H1 (cell line): Measurements from ENCODE around the gene NOC4L. TPM values are rescaled to one million over a fixed set of nuclear protein-coding genes. Genes with fewer than 3 reads are reported as not detected.

ENCODE experiments used
- CTCF ChIA-PET: fragments of 300-600 bp; sonication (Branson Sonifier 250); formaldehyde crosslinking; loops from one replicate; lab custom pipeline; 2021; ENCODE audit not compliant: partially characterized antibody; lab: Charles Lee
- POLR2A ChIA-PET: fragments of 300-600 bp; sonication (Branson Sonifier 250); formaldehyde crosslinking; loops from one replicate; lab custom pipeline; 2021; ENCODE audit warnings: inconsistent platforms; ENCODE audit not compliant: partially characterized antibody; lab: Charles Lee
- DNase-seq, 2 experiments: peaks; one replicate each; pipeline versions ENCODE4 v3.0.0 to v3.0.0-alpha.2; 2010 to 2022; ENCODE audit warnings: low spot score in 2 of 2, low read depth in 1 of 2, mixed read lengths in 1 of 2
- FAIRE-seq: peaks from 2 replicates; lab custom pipeline; 2011; peaks lifted over from hg19 to GRCh38; lab: Jason Lieb, UNC
- H2AFZ ChIP-seq: 2 replicates; pipeline ENCODE4 v1.8.1; 2012; ENCODE audit warnings: low read length, inconsistent platforms
- H2AK5ac ChIP-seq: 2 replicates; pipeline ENCODE4 v1.6.1; 2013; ENCODE audit warnings: low read depth, low read length
- H2BK120ac ChIP-seq: replicated peaks from 2 replicates; pipeline ENCODE3; 2013; ENCODE audit warnings: low read depth, low read length, inconsistent platforms
- H2BK12ac ChIP-seq: 2 replicates; pipeline ENCODE4 v1.6.1; 2013; ENCODE audit warnings: low read depth, low read length
- H2BK15ac ChIP-seq: 2 replicates; pipeline ENCODE4 v1.6.1; 2013; ENCODE audit warnings: low read length
- H2BK20ac ChIP-seq: 2 replicates; pipeline ENCODE4 v1.6.1; 2013; ENCODE audit warnings: low read length
- H2BK5ac ChIP-seq: 2 replicates; pipeline ENCODE4 v1.6.1; 2013; ENCODE audit warnings: low read depth, low read length
- H3K14ac ChIP-seq: 2 replicates; pipeline ENCODE4 v1.6.1; 2013; ENCODE audit warnings: inconsistent platforms; ENCODE audit not compliant: insufficient read length
- H3K18ac ChIP-seq: 2 replicates; pipeline ENCODE4 v1.6.1; 2013; ENCODE audit warnings: low read length; ENCODE audit errors: extremely low read depth
- H3K23ac ChIP-seq: 2 replicates; pipeline ENCODE4 v1.6.1; 2013; ENCODE audit warnings: inconsistent platforms; ENCODE audit not compliant: insufficient read length
- H3K23me2 ChIP-seq: 2 replicates; pipeline ENCODE4 v1.6.1; 2013; ENCODE audit warnings: low read depth, low read length
- H3K27ac ChIP-seq: 2 replicates; pipeline ENCODE4 v1.6.1; 2011; ENCODE audit warnings: low read depth, low read length, inconsistent platforms
- H3K27me3 ChIP-seq, 4 experiments: replicated peaks in 1 of 4; 1 replicate in 1 of 4; 2 replicates in 3 of 4; pipeline versions ENCODE4 v1.6.1 to v1.8.1; 2011 to 2013; ENCODE audit warnings: low read length in 3 of 4, mild to moderate bottlenecking in 3 of 4, inconsistent platforms in 2 of 4, mixed read lengths in 2 of 4, moderate library complexity in 1 of 4; ENCODE audit not compliant: control insufficient read depth in 3 of 4, insufficient read depth in 3 of 4; ENCODE audit errors: extremely low read depth in 1 of 4
- H3K36me3 ChIP-seq, 4 experiments: 2 replicates each; pipeline versions ENCODE4 v1.6.1 to v1.8.1; 2011 to 2013; ENCODE audit warnings: mild to moderate bottlenecking in 4 of 4, low read length in 3 of 4, moderate library complexity in 2 of 4, control low read depth in 1 of 4, inconsistent platforms in 1 of 4; ENCODE audit not compliant: insufficient read depth in 4 of 4, control insufficient read depth in 2 of 4
- H3K4ac ChIP-seq: replicated peaks from 2 replicates; pipeline ENCODE3; 2013; ENCODE audit warnings: low read length, low read depth, mixed read lengths, inconsistent platforms; ENCODE audit not compliant: insufficient read length
- H3K4me1 ChIP-seq, 4 experiments: replicated peaks in 1 of 4; 1 replicate in 1 of 4; 2 replicates in 3 of 4; pipeline versions ENCODE4 v1.6.1 to v1.8.1; 2011 to 2013; ENCODE audit warnings: low read length in 3 of 4, inconsistent platforms in 2 of 4, mixed read lengths in 1 of 4; ENCODE audit not compliant: insufficient read depth in 4 of 4, control insufficient read depth in 3 of 4
- H3K4me2 ChIP-seq, 2 experiments: 2 replicates each; pipeline versions ENCODE4 v1.6.1 to v1.8.1; 2011 to 2013; ENCODE audit warnings: low read depth in 2 of 2, low read length in 2 of 2, control low read depth in 1 of 2, inconsistent platforms in 1 of 2, mild to moderate bottlenecking in 1 of 2; ENCODE audit not compliant: insufficient read depth in 1 of 2
- H3K4me3 ChIP-seq, 4 experiments: fragments of 200-600, 300-600 bp in 1 of 4; sonication (generic), shearing (Covaris generic), sonication (Bioruptor Twin) in 1 of 4; 2 replicates each; pipeline versions ENCODE4 v1.5.1 to v1.8.1; 2011 to 2016; ENCODE audit warnings: low read length in 4 of 4, low read depth in 3 of 4, control low read depth in 2 of 4, inconsistent platforms in 2 of 4, mild to moderate bottlenecking in 2 of 4, mixed read lengths in 1 of 4, moderate library complexity in 1 of 4; ENCODE audit not compliant: insufficient read depth in 2 of 4; ENCODE audit errors: extremely low read depth in 1 of 4
- H3K56ac ChIP-seq: replicated peaks from 2 replicates; pipeline ENCODE3; 2013; ENCODE audit warnings: low read depth, mild to moderate bottlenecking, mixed read lengths, low read length, inconsistent platforms; ENCODE audit not compliant: insufficient read length
- H3K79me1 ChIP-seq: 2 replicates; pipeline ENCODE4 v1.6.1; 2013; ENCODE audit warnings: low read depth, low read length, control low read depth
- H3K79me2 ChIP-seq, 2 experiments: 2 replicates each; pipeline versions ENCODE4 v1.6.1 to v1.8.1; 2012 to 2013; ENCODE audit warnings: low read length in 2 of 2, mild to moderate bottlenecking in 2 of 2, inconsistent platforms in 1 of 2; ENCODE audit not compliant: insufficient read depth in 2 of 2, control insufficient read depth in 1 of 2
- H3K9ac ChIP-seq, 4 experiments: replicated peaks in 1 of 4; 1 replicate in 1 of 4; 2 replicates in 3 of 4; pipeline versions ENCODE4 v1.6.1 to v1.8.1; 2011 to 2013; ENCODE audit warnings: low read depth in 3 of 4, low read length in 3 of 4, control low read depth in 2 of 4, mild to moderate bottlenecking in 2 of 4, moderate library complexity in 2 of 4, inconsistent platforms in 1 of 4; ENCODE audit errors: extremely low read depth in 1 of 4
- H3K9me3 ChIP-seq, 2 experiments: 2 replicates each; pipeline versions ENCODE4 v1.6.1 to v1.8.1; 2012 to 2013; ENCODE audit warnings: mild to moderate bottlenecking in 2 of 2, moderate library complexity in 2 of 2, control low read depth in 1 of 2, inconsistent platforms in 1 of 2, low read depth in 1 of 2, low read length in 1 of 2, mixed read lengths in 1 of 2; ENCODE audit not compliant: insufficient read depth in 2 of 2
- H4K20me1 ChIP-seq, 2 experiments: replicated peaks in 1 of 2; 2 replicates each; pipeline versions ENCODE3 to v1.8.1; 2011 to 2013; ENCODE audit warnings: inconsistent platforms in 2 of 2, low read length in 2 of 2, mild to moderate bottlenecking in 1 of 2; ENCODE audit not compliant: insufficient read depth in 2 of 2, control insufficient read depth in 1 of 2
- H4K5ac ChIP-seq: 2 replicates; pipeline ENCODE4 v1.6.1; 2013; ENCODE audit warnings: low read length, low read depth, mixed read lengths, inconsistent platforms; ENCODE audit not compliant: insufficient read length
- H4K8ac ChIP-seq: 2 replicates; pipeline ENCODE4 v1.8.0; 2013; ENCODE audit warnings: mild to moderate bottlenecking, moderate library complexity, low read length, inconsistent platforms; ENCODE audit not compliant: insufficient read depth; ENCODE audit errors: extremely low read depth
- H4K91ac ChIP-seq: replicated peaks from 2 replicates; pipeline ENCODE3; 2013; ENCODE audit warnings: low read length, mixed read lengths, inconsistent platforms; ENCODE audit not compliant: insufficient read length
- CBX8 ChIP-seq: fragments of 300-800, 300-1000 bp; sonication (generic); IDR thresholded peaks from 2 replicates; pipeline ENCODE4 v1.7.1; 2016; ENCODE audit warnings: low read depth, low read length, borderline replicate concordance
- CEBPB ChIP-seq: IDR thresholded peaks from 2 replicates; pipeline ENCODE4 v1.6.1; 2012; ENCODE audit warnings: low read depth, low read length
- CREB1 ChIP-seq: IDR thresholded peaks from 2 replicates; pipeline ENCODE4 v1.6.1; 2012; ENCODE audit warnings: inconsistent platforms
- EP300 ChIP-seq, 2 experiments: IDR thresholded peaks; 1 replicate in 1 of 2; 2 replicates in 1 of 2; pipeline ENCODE4 v1.6.1; 2011 to 2012; ENCODE audit warnings: low read depth in 2 of 2, low read length in 2 of 2, mild to moderate bottlenecking in 2 of 2, borderline replicate concordance in 1 of 2, inconsistent platforms in 1 of 2, moderate library complexity in 1 of 2
- JUND ChIP-seq: IDR thresholded peaks from 2 replicates; pipeline ENCODE4 v1.6.1; 2011; ENCODE audit warnings: mild to moderate bottlenecking, improper control_type of control experiment, low read length
- KDM5A ChIP-seq: fragments of 200-600 bp; IDR thresholded peaks from 2 replicates; pipeline ENCODE4 v1.7.1; 2012; ENCODE audit warnings: mild to moderate bottlenecking, low read length, inconsistent platforms, mixed read lengths
- PHF8 ChIP-seq: fragments of 200-600 bp; sonication (generic); conservative IDR thresholded peaks from 2 replicates; pipeline ENCODE4 v1.7.1; 2012; ENCODE audit warnings: low read depth, mild to moderate bottlenecking, inconsistent platforms, low read length, moderate library complexity
- POLR2A ChIP-seq, 2 experiments: IDR thresholded peaks; 1 replicate in 1 of 2; 2 replicates in 1 of 2; pipeline ENCODE4 v1.6.1; 2011; ENCODE audit warnings: low read depth in 2 of 2, low read length in 2 of 2, mild to moderate bottlenecking in 2 of 2; ENCODE audit errors: control extremely low read depth in 1 of 2
- POLR2AphosphoS5 ChIP-seq: IDR thresholded peaks from 2 replicates; pipeline ENCODE4 v1.6.1; 2011; ENCODE audit warnings: low read depth, low read length
- POU5F1 ChIP-seq: IDR thresholded peaks from 2 replicates; pipeline ENCODE4 v1.6.1; 2011; ENCODE audit warnings: low read depth, mild to moderate bottlenecking, low read length, moderate library complexity
- SP1 ChIP-seq: IDR thresholded peaks from 2 replicates; pipeline ENCODE4 v1.6.1; 2011; ENCODE audit warnings: low read depth, low read length
- SP4 ChIP-seq: IDR thresholded peaks from 2 replicates; pipeline ENCODE4 v1.6.1; 2012; ENCODE audit warnings: low read length, inconsistent platforms
- SRF ChIP-seq: IDR thresholded peaks from 2 replicates; pipeline ENCODE4 v1.6.1; 2011; ENCODE audit warnings: mild to moderate bottlenecking, low read depth, low read length, moderate library complexity
- TAF1 ChIP-seq: IDR thresholded peaks from 2 replicates; pipeline ENCODE4 v1.6.1; 2011; ENCODE audit warnings: mild to moderate bottlenecking, low read depth, low read length
- TEAD4 ChIP-seq: IDR thresholded peaks from 2 replicates; pipeline ENCODE4 v1.6.1; 2012; ENCODE audit warnings: low read depth, low read length, inconsistent platforms, mixed read lengths
- WGBS, 2 experiments: shearing (Covaris generic) in 1 of 2; methylation state at CpG; one replicate each; pipeline versions ENCODE4 v1.1.6 to v1.1.7; 2013 to 2015; ENCODE audit warnings: low lambda C conversion rate in 2 of 2, mixed read lengths in 2 of 2, inconsistent platforms in 1 of 2, low coverage in 1 of 2, missing lambda C conversion rate in 1 of 2; ENCODE audit not compliant: insufficient replicate concordance in 2 of 2, insufficient coverage in 1 of 2, insufficient read length in 1 of 2; ENCODE audit errors: extremely low coverage in 1 of 2, missing lambda C conversion rate in 1 of 2; 5-methylcytosine and 5-hydroxymethylcytosine counted together
- polyA plus RNA-seq, 7 experiments: library from polyadenylated mRNA; depleted of rRNA in 3 of 7; stranded (reverse) in 5 of 7; unstranded in 2 of 7; fragments of >200 nt in 5 of 7; fragments of 200-250 nt in 2 of 7; gene quantifications; 1 replicate in 5 of 7; 2 replicates in 1 of 7; 4 replicates in 1 of 7; pipeline versions ENCODE4 v1.2.1 to v1.2.3, GENCODE V29; 2011 to 2013; ENCODE audit warnings: missing spikeins in 2 of 7, mixed read lengths in 2 of 7
- total RNA-seq: library from RNA; stranded (reverse); fragmentation: NEBNext Ultra II Directional; extraction: Animal tissue kit (Norgen Biotek cat#: 25700); gene quantifications from 2 replicates; pipeline ENCODE4 v1.2.1, GENCODE V29; 2021

Gene NOC4L
- total and polyA plus RNA-seq, 2 of the 8 experiments (the other 6 are each of a cell fraction or from before 2014, with no cell fraction given): 26.8 to 40.3 TPM

GRCh38 chr12:132146772-132147422 is 2.6 kb downstream of the NOC4L start:
- Histone ChIP-seq H3K9ac (no peak overlapping the region), H3K79me1 (peaks cover 30% of the 10 kb centered on the region), H3K4ac (no peak overlapping the region), H3K23ac (no peak overlapping the region), H2AK5ac (no peak overlapping the region), H3K36me3 (peaks cover 2 to 27% (median 7%) of the 10 kb centered on the region in 4 experiments; a peak in 7 of 8 replicates), H3K56ac (no peak overlapping the region), H4K8ac (no peak overlapping the region), H2BK15ac (no peak overlapping the region), H4K91ac (no peak overlapping the region), H3K27me3 (no peaks in the 10 kb centered on the region), H2BK20ac (no peak overlapping the region), H3K23me2 (peaks cover 13% of the 10 kb centered on the region; the same call in 1 of the 2 replicates), H2BK12ac (no peak overlapping the region), H3K4me2 (no peak overlapping the region), H3K79me2 (peaks cover 4 to 42% of the 10 kb centered on the region in 2 experiments; a peak in 3 of 4 replicates), H4K20me1 (peaks cover 11 to 18% of the 10 kb centered on the region in 2 experiments), H3K27ac (no peak overlapping the region), H4K5ac (no peak overlapping the region), H2BK120ac (no peak overlapping the region), H2BK5ac (no peak overlapping the region), H3K4me3 (no peak overlapping the region), H3K18ac (no peak overlapping the region), H2AFZ (no peak overlapping the region), H3K9me3 (peaks cover 0 to 3% of the 10 kb centered on the region in 2 experiments; a peak in 1 of 4 replicates), H3K14ac (no peak overlapping the region), H3K4me1 (peaks cover 0 to 15% (median 4%) of the 10 kb centered on the region in 4 experiments; a peak in 5 of 7 replicates)
- DNase-seq (no peak), FAIRE-seq (no peak)
- 93% methylated on average over 19 of the region's 19 CpGs; no CpG with 5 or more reads in 1 of the 2 experiments for WGBS, 2 experiments
- ChIA-PET POLR2A (interaction anchor here (0.8 to 0.9 kb wide), 3 partner anchors 8 to 88 kb away, joined by 3 to 5 read pairs (median 3); no protein-coding TSS in a partner anchor), CTCF (interaction anchor here (0.8 kb wide), 1 partner anchor 282 kb away, joined by 3 read pairs; no protein-coding TSS in a partner anchor)
- TF ChIP-seq CEBPB (no peak), TEAD4 (no peak), POLR2A (IDR thresholded peaks at IDR 0.05; ENCODE audit: control extremely low read depth in 1 of 2, low read depth in 2 of 2, low read length in 2 of 2) (no peak), SRF (no peak), POU5F1 (no peak), CREB1 (no peak), JUND (no peak), SP1 (no peak), KDM5A (no peak), PHF8 (no peak), SP4 (no peak), CBX8 (no peak), POLR2AphosphoS5 (no peak), EP300 (IDR thresholded peaks at IDR 0.05; ENCODE audit: borderline replicate concordance in 1 of 2, low read depth in 2 of 2, low read length in 2 of 2) (no peak), TAF1 (no peak)
